AG04450 (cell line): Measurements from ENCODE around the gene CDC27. TPM values are rescaled to one million over a fixed set of nuclear protein-coding genes. Genes with fewer than 3 reads are reported as not detected.
"Not testable (repeated sequence)": the region's sequence is repeated elsewhere in the genome, so short reads cannot be mapped to it uniquely, and the experiment has no call there.

Experiments
- CTCF ChIA-PET: fragments of 300-600, 350-600 bp; formaldehyde crosslinking; extraction: SDS; loops from one replicate; lab custom pipeline; 2022; ENCODE audit warnings: antibody characterized with exemption, inconsistent platforms; lab: Charles Lee
- POLR2A ChIA-PET: fragments of 350-600 bp; formaldehyde crosslinking; extraction: SDS; loops from one replicate; lab custom pipeline; 2021; ENCODE audit warnings: antibody characterized with exemption, inconsistent platforms; lab: Yijun Ruan, JAX
- DNase-seq: peaks from one replicate; pipeline ENCODE4 v3.0.0-alpha.2; 2011; ENCODE audit warnings: low read depth, low spot score
- H3K27ac ChIP-seq: one replicate; pipeline ENCODE4 v1.5.1; 2012; ENCODE audit warnings: low read depth, low read length, control low read depth
- H3K27me3 ChIP-seq: one replicate; pipeline ENCODE4 v1.6.0; 2012; ENCODE audit warnings: low read length; ENCODE audit not compliant: control insufficient read depth, insufficient read depth
- H3K4me3 ChIP-seq: 2 replicates; pipeline ENCODE4 v1.5.1; 2011; ENCODE audit warnings: mild to moderate bottlenecking, low read depth, low read length, control low read depth
- H3K9me3 ChIP-seq: 2 replicates; pipeline ENCODE4 v1.5.1; 2012; ENCODE audit warnings: low read length; ENCODE audit not compliant: control insufficient read depth, insufficient read depth
- polyA plus RNA-seq: library from polyadenylated mRNA; depleted of rRNA; stranded (reverse); fragments of >200 nt; gene quantifications from 2 replicates; pipeline ENCODE4 v1.2.3, GENCODE V29; 2011
- TF ChIP-seq, protein P1 (sequence below): IDR thresholded peaks from 2 replicates; pipeline ENCODE4 v1.5.1; 2011; ENCODE audit warnings: low read depth, low read length, control low read depth, inconsistent platforms

CDC27 gene
- polyA plus RNA-seq, 1 experiment, result 120 TPM

DNA sequence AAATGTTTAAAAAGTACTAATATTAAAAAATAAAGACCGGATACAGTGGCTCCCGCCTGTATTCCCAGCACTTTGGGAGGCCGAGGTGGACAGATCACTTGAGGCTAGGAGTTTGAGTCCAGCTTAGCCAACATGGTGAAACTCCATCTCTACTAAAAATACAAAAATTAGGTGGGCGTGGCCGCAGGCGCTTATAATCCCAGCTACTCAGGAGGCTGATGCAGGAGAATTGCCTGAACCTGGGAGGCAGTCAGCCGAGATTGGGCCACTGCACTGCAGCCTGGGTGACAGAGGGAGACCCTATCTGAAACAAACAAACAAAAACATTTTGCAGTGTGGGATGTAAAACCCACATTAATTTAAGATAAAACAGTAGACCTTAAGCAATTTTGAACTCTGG is 11.8 kb downstream of the CDC27 start:
- CTCF ChIA-PET, result no interaction called here
- no peak for DNase-seq
- TF ChIP-seq, protein P1, sequence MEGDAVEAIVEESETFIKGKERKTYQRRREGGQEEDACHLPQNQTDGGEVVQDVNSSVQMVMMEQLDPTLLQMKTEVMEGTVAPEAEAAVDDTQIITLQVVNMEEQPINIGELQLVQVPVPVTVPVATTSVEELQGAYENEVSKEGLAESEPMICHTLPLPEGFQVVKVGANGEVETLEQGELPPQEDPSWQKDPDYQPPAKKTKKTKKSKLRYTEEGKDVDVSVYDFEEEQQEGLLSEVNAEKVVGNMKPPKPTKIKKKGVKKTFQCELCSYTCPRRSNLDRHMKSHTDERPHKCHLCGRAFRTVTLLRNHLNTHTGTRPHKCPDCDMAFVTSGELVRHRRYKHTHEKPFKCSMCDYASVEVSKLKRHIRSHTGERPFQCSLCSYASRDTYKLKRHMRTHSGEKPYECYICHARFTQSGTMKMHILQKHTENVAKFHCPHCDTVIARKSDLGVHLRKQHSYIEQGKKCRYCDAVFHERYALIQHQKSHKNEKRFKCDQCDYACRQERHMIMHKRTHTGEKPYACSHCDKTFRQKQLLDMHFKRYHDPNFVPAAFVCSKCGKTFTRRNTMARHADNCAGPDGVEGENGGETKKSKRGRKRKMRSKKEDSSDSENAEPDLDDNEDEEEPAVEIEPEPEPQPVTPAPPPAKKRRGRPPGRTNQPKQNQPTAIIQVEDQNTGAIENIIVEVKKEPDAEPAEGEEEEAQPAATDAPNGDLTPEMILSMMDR, result no peak
- H3K4me3 ChIP-seq, result no peak overlapping the region
- no peaks in the 10 kb centered on the region for H3K27me3 ChIP-seq
- no peak overlapping the region for H3K27ac ChIP-seq
- POLR2A ChIA-PET, result no interaction called here
- no peaks in the 10 kb centered on the region for H3K9me3 ChIP-seq

DNA sequence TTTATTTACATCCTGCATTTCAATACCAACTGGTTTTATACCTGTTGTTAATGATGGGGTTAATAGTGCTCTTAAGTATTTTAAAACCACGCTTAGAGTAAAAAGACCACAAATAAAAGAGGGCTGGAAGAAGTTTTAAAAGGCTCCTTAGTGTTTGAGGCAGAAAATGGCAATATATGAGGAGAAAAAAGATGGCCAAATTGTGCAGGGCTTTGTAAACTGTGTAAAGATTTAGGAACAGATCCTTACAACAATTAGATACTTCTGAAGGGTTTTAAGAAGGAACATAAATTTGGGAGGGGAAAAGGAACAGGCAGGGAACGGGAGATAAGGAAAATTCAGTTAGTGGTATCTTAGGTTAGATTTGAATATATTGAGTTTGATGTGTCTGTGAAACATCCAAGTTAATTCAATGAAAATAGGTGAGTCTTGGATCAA is 12.7 kb downstream of the CDC27 start:
- H3K9me3 ChIP-seq, result no peaks in the 10 kb centered on the region
- no peak overlapping the region for H3K4me3 ChIP-seq
- CTCF ChIA-PET, result no interaction called here
- no peaks in the 10 kb centered on the region for H3K27me3 ChIP-seq
- TF ChIP-seq, protein P1, result no peak
- H3K27ac ChIP-seq, result no peak overlapping the region
- POLR2A ChIA-PET, result no interaction called here
- no peak for DNase-seq

DNA sequence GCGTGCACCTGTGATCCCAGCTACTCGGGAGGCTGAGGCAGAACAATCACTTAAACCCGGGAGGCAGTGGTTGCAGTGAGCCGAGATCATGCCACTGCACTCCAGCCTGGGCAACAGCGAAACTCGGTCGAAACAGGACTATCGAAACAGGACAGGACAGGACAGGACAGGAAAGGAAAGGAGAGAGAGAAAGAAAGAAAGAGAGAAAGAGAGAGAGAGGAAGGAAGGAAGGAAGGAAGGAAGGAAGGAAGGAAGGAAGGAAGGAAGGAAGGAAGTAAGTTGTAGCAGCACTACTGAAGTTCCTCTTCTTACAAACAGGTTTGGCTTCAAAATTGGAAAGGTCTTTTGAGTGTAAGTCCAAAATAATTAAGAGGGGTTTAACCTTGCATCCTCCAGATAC is 14.3 kb downstream of the CDC27 start:
- H3K9me3 ChIP-seq, H3K27ac ChIP-seq, DNase-seq, H3K27me3 ChIP-seq, POLR2A ChIA-PET, H3K4me3 ChIP-seq: not testable (repeated sequence)
- CTCF ChIA-PET, result interaction anchor here (0.9 kb wide), 1 partner anchor 141 kb away, joined by 3 read pairs; no protein-coding TSS in a partner anchor

DNA sequence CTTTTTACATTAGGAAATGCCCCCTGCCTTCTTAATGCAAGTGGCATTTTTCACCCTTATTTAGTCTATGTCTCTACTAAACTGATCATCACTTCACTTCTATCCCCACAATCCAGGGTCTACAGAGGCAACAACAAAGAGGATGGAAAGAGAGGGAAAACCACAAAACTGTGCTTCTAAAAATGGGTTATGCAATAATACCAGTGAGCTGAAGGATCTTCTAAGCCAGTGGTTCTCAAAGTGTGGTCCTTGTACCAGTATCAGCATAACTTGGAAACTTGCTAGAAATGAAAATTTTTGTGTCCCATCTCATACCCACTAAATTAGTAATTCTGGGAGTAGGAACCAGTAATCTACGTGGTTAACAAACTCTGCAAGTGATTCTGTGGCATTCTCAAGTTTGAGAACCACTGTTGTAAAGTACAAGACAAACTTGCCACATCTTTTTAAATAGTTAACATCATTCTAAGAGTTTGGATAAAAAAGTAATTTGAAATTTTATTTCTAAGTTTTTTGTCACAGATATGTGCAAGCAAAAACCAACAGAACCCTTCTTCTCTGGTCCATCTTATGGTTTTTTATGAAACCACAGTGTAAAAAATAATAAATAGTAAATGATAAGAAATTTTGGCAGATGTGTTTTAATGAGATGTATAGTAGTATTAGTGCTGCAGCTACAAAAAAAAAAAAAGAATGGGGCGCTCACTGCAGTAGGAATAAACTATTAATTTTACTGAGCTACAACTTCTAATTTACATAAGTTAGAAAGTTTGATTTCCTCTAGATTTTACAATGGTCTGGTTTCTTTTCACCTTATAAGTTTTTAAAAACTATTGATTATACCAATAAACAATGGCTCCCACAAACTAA is 16.2 kb downstream of the CDC27 start:
- no peaks in the 10 kb centered on the region for H3K9me3 ChIP-seq
- TF ChIP-seq, protein P1, result no peak
- no peak overlapping the region for H3K4me3 ChIP-seq
- no peak overlapping the region for H3K27ac ChIP-seq
- POLR2A ChIA-PET, result no interaction called here
- CTCF ChIA-PET, result interaction anchor here (0.6 kb wide), 2 partner anchors 8 to 12 kb away, joined by 3 read pairs; no protein-coding TSS in a partner anchor
- no peak for DNase-seq
- H3K27me3 ChIP-seq, result no peaks in the 10 kb centered on the region

DNA sequence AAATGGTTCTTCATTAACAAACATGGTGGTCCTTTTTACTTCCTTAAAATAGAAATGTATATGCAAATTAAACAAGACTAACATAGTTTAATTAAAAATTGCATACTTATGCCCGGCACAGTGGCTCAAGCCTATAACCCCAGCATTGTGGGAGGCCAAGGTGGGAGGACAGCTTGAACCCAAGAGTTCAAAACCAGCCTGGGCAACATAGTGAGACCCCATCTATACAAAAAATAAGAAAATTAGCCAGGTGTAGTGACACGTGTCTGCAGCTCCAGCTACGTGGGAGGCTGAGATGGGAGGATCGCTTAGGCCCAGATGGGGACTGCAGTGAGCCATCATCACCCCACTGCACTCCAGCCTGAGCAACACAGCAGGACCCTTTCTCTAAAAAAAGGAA is 18.4 kb downstream of the CDC27 start:
- Histone ChIP-seq H3K27ac (no peak overlapping the region), H3K9me3 (no peaks in the 10 kb centered on the region), H3K27me3 (no peaks in the 10 kb centered on the region), H3K4me3 (no peak overlapping the region)
- no peak for DNase-seq
- POLR2A ChIA-PET, result no interaction called here
- CTCF ChIA-PET, result no interaction called here
- TF ChIP-seq, protein P1, result no peak

DNA sequence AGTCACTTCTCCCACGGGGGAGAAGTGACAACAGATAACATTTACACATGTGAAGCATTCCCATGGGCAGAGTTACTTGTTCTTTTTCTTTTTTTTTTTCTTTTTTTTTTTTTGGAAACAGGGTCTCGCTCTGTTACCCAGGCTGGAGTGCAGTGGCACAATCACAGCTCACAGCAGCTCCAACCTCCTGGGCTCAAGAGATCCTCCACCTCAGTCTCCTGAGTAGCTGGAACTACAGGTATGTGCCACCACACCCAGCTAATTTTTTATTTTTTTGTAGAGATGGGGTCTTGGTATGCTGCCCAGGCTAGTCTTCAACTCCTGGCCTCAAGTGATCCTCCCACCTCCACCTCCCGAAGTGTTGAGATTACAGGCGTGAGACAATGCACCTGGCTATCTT is 20.2 kb downstream of the CDC27 start:
- H3K27ac ChIP-seq, H3K27me3 ChIP-seq, H3K9me3 ChIP-seq, H3K4me3 ChIP-seq, DNase-seq, POLR2A ChIA-PET: not testable (repeated sequence)
- CTCF ChIA-PET, result interaction anchor here (1.7 kb wide), 1 partner anchor 147 kb away, joined by 4 read pairs; no protein-coding TSS in a partner anchor

DNA sequence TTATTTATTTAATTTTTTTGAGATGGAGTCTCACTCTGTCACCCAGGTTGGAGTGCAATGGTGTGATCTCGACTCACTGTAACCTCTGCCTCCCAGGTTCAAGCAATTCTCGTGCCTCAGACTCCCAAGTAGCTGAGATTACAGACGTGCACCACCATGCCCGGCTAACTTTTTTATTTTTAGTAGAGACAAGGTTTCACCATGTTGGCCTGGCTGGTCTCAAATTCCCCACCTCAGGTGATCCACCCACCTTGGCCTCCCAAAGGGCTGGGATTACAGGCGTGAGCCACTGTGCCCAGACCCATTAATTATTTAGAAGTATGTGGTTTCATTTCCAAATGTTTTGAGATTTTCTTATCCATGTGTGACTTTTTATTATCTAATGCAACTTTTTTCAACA is 22.2 kb downstream of the CDC27 start:
- H3K9me3 ChIP-seq, H3K4me3 ChIP-seq, POLR2A ChIA-PET, H3K27me3 ChIP-seq, H3K27ac ChIP-seq, DNase-seq, CTCF ChIA-PET: not testable (repeated sequence)
